Panc1 (cell line): ENCODE data around the gene IGFBP6. TPM values are rescaled to one million over a fixed set of nuclear protein-coding genes. Genes with fewer than 3 reads are reported as not detected.

ENCODE experiments used
- ATAC-seq: fragments of 200-7000 bp; cut with Tn5 transposase; 2 replicates; pipeline ENCODE4 v1.9.1; 2020; ENCODE audit warnings: mild to moderate bottlenecking, moderate library complexity
- BruUV-seq: library from RNA; stranded (reverse); fragments of 400-500 nt; replicated peaks from 2 replicates; lab custom pipeline; 2021; lab: Mats Ljungman, UMichigan
- CTCF ChIA-PET: fragments of 300-600 bp; sonication (Branson Sonifier 250); formaldehyde crosslinking; loops from one replicate; lab custom pipeline; 2022; ENCODE audit warnings: antibody characterized with exemption; lab: Charles Lee
- POLR2A ChIA-PET: fragments of 300-600 bp; sonication (Branson Sonifier 250); formaldehyde crosslinking; loops from one replicate; lab custom pipeline; 2022; ENCODE audit warnings: antibody characterized with exemption; lab: Charles Lee
- DNase-seq: peaks from one replicate; pipeline ENCODE4 v3.0.0-alpha.2; 2010; ENCODE audit warnings: low read depth, low spot score
- H3K27ac ChIP-seq: 2 replicates; pipeline ENCODE4 v1.5.1; 2011; ENCODE audit warnings: mild to moderate bottlenecking, low read length, inconsistent platforms
- H3K27me3 ChIP-seq: fragments of 200-500 bp; sonication (Bioruptor generic); 2 replicates; pipeline ENCODE4 v1.6.0; 2014; ENCODE audit warnings: low read length, inconsistent platforms; ENCODE audit not compliant: control insufficient read depth, insufficient read depth
- H3K36me3 ChIP-seq: fragments of 200-500 bp; sonication (Bioruptor generic); 2 replicates; pipeline ENCODE4 v1.5.1; 2014; ENCODE audit warnings: inconsistent platforms, mild to moderate bottlenecking, low read length, moderate library complexity; ENCODE audit not compliant: control insufficient read depth, insufficient read depth
- H3K4me1 ChIP-seq: 2 replicates; pipeline ENCODE4 v1.5.1; 2011; ENCODE audit warnings: inconsistent platforms, mild to moderate bottlenecking, low read length, moderate library complexity; ENCODE audit not compliant: control insufficient read depth, insufficient read depth
- H3K4me3 ChIP-seq, 2 experiments: 2 replicates each; pipeline ENCODE4 v1.5.1; 2011 to 2012; ENCODE audit warnings: low read depth in 2 of 2, low read length in 2 of 2, mild to moderate bottlenecking in 2 of 2, inconsistent platforms in 1 of 2, moderate library complexity in 1 of 2
- H3K9me3 ChIP-seq: fragments of 200-500 bp; sonication (Bioruptor generic); 2 replicates; pipeline ENCODE4 v1.5.1; 2014; ENCODE audit warnings: low read depth, mild to moderate bottlenecking, inconsistent platforms, low read length, moderate library complexity; ENCODE audit not compliant: control insufficient read depth, insufficient read depth
- CTCF ChIP-seq: fragments of 450-650 bp; IDR thresholded peaks from 2 replicates; pipeline ENCODE4 v1.5.1; 2017; ENCODE audit warnings: mild to moderate bottlenecking
- POLR2AphosphoS5 ChIP-seq: IDR thresholded peaks from 2 replicates; pipeline ENCODE4 v1.6.1; 2012; ENCODE audit warnings: mild to moderate bottlenecking, low read depth, low read length, moderate library complexity
- REST ChIP-seq, 2 experiments: IDR thresholded peaks; 2 replicates each; pipeline ENCODE4 v1.6.1; 2011 to 2012; ENCODE audit warnings: low read depth in 2 of 2, control low read depth in 1 of 2, low read length in 1 of 2, mild to moderate bottlenecking in 1 of 2, moderate library complexity in 1 of 2; ENCODE audit not compliant: insufficient read depth in 1 of 2
- SIN3A ChIP-seq: IDR thresholded peaks from 2 replicates; pipeline ENCODE4 v1.6.1; 2012; ENCODE audit warnings: low read depth, mild to moderate bottlenecking, low read length, moderate library complexity, borderline replicate concordance; ENCODE audit not compliant: insufficient read depth
- TCF7L2 ChIP-seq: IDR thresholded peaks from 2 replicates; pipeline ENCODE4 v1.6.1; 2011; ENCODE audit warnings: mild to moderate bottlenecking, low read depth, low read length, inconsistent platforms
- in situ Hi-C: cut with HindIII; loops from 2 replicates; pipeline ENCODE4 v1.10.0; 2016; ENCODE audit warnings: low sequenced_read_pairs, low pct_unique_long_range_greater_than_20kb
- intact Hi-C: fragments of 100-400 bp; cut with micrococcal nuclease; formaldehyde crosslinking; loops from one replicate; pipeline ENCODE4 v1.10.0; 2022; ENCODE audit not compliant: unreplicated experiment
- total RNA-seq: library from RNA; stranded (reverse); gene quantifications from one replicate; pipeline ENCODE4 v1.2.1, GENCODE V29; 2021; ENCODE audit not compliant: unreplicated experiment

The IGFBP6 gene
- total RNA-seq, 1 experiment from 2014 or later: 4.7 TPM

- H3K27me3 ChIP-seq: no peaks in the 10 kb centered on the region
- H3K27ac ChIP-seq: peak overlapping the region; percentile 92
- intact Hi-C loops (no loop called here), in situ Hi-C loops (no loop called here)
- ChIA-PET POLR2A (interaction anchor here (0.6 to 1.0 kb wide), 4 partner anchors 9 to 102 kb away, joined by 3 to 8 read pairs (median 4); no protein-coding TSS in a partner anchor), CTCF (interaction anchor here (0.6 to 1.9 kb wide), 4 partner anchors 13 to 208 kb away, joined by 3 to 13 read pairs (median 3); no protein-coding TSS in a partner anchor)
- H3K4me1 ChIP-seq: 0 out of 2 replicates have a peak, but pooled peaks cover 3% of the 10 kb centered on the region
- H3K36me3 ChIP-seq: no peaks in the 10 kb centered on the region
- DNase-seq (no peak), ATAC-seq (peak; percentile 19)
- TF ChIP-seq SIN3A (0 out of 2 replicates have a peak, but pooled peaks have one; percentile 25), CTCF (no peak)
- H3K9me3 ChIP-seq: no peaks in the 10 kb centered on the region
- BruUV-seq: TSS peak; percentile 57
- peak overlapping the region; percentile 67 to 89 for H3K4me3 ChIP-seq
These were observed 18.8 kb upstream of the IGFBP6 start for GRCh38 chr12:53078425-53079225.

GRCh38 chr12:53079226-53080117, 18.0 kb upstream of the IGFBP6 start, which contains the start of gene SPRYD3:
TSS of gene SPRYD3 (minus strand) at chr12:53079390. CDS start at chr12:53079333, 57 bp downstream.
- peak within 1 kb of the TSS; percentile 67 to 89 for H3K4me3 ChIP-seq
- ChIA-PET CTCF (interaction anchor here (0.6 to 1.9 kb wide), 5 partner anchors 13 to 209 kb away, joined by 3 to 13 read pairs (median 3); no protein-coding TSS in a partner anchor), POLR2A (interaction anchor here (0.6 to 1.0 kb wide), 5 partner anchors 8 to 101 kb away, joined by 3 to 8 read pairs (median 5); no protein-coding TSS in a partner anchor)
- in situ Hi-C loops (no loop called here), intact Hi-C loops (no loop called here)
- H3K4me1 ChIP-seq: 0 out of 2 replicates have a peak, but pooled peaks cover 3% of the 10 kb centered on the region
- DNase-seq (peak; percentile 78), ATAC-seq (peak; percentile 99)
- TF ChIP-seq POLR2AphosphoS5 (peak; percentile 85), CTCF (no peak), SIN3A (0 out of 2 replicates have a peak, but pooled peaks have one; percentile 20)
- no peaks in the 10 kb centered on the region for H3K9me3 ChIP-seq
- no peaks in the 10 kb centered on the region for H3K27me3 ChIP-seq
- BruUV-seq: TSS peak; percentile 94
- peak within 1 kb of the TSS; percentile 95 for H3K27ac ChIP-seq
- no peaks in the 10 kb centered on the region for H3K36me3 ChIP-seq

- DNase-seq (no peak), ATAC-seq (no peak)
- H3K4me3 ChIP-seq: no peak overlapping the region
- TF ChIP-seq TCF7L2 (no peak), POLR2AphosphoS5 (no peak), SIN3A (no peak), REST (IDR thresholded peaks at IDR 0.05; ENCODE audit: insufficient read depth in 1 of 2, low read depth in 2 of 2, low read length in 1 of 2) (no peak), CTCF (no peak)
- H3K36me3 ChIP-seq: no peaks in the 10 kb centered on the region
- intact Hi-C loops (no loop called here), in situ Hi-C loops (no loop called here)
- POLR2A ChIA-PET: no interaction called here
- CTCF ChIA-PET: no interaction called here
- H3K27ac ChIP-seq: no peak overlapping the region
- no peaks in the 10 kb centered on the region for H3K9me3 ChIP-seq
- 0 out of 2 replicates have a peak, but pooled peaks cover 3% of the 10 kb centered on the region for H3K4me1 ChIP-seq
- no peaks in the 10 kb centered on the region for H3K27me3 ChIP-seq
- BruUV-seq: no TSS peak
These were observed 14.8 kb upstream of the IGFBP6 start for GRCh38 chr12:53082637-53083175.
